Suprapubic skin (tissue), 4 donors: ENCODE results near the gene ZNF846. TPM values are rescaled to one million over a fixed set of nuclear protein-coding genes. Genes with fewer than 3 reads are reported as not detected.
"Not testable (repeated sequence)": the region's sequence is repeated elsewhere in the genome, so short reads cannot be mapped to it uniquely, and the experiment has no call there.

ENCODE experiments used
- DNase-seq, 2 donors: peaks; one replicate each; pipeline ENCODE4 v3.0.0-alpha.2; 2019; ENCODE audit warnings: low spot score in 2 of 2
- H3K27ac ChIP-seq: fragments of 200-600 bp; sonication (generic); one replicate; pipeline ENCODE4 v1.5.1; 2019
- H3K27me3 ChIP-seq: fragments of 200-600 bp; sonication (generic); one replicate; pipeline ENCODE4 v1.5.1; 2019
- H3K36me3 ChIP-seq: fragments of 200-600 bp; sonication (generic); one replicate; pipeline ENCODE4 v1.5.1; 2019
- H3K4me1 ChIP-seq: fragments of 200-600 bp; sonication (generic); one replicate; pipeline ENCODE4 v1.5.1; 2019
- H3K4me3 ChIP-seq: fragments of 200-600 bp; sonication (generic); one replicate; pipeline ENCODE4 v1.5.1; 2019; ENCODE audit warnings: mild to moderate bottlenecking
- H3K9me3 ChIP-seq: fragments of 200-600 bp; sonication (generic); one replicate; pipeline ENCODE4 v1.5.1; 2019
- CTCF ChIP-seq, 2 donors: fragments of 200-600 bp in 1 of 2; fragments of 450-650 bp in 1 of 2; sonication (generic) in 1 of 2; IDR thresholded peaks; one replicate each; pipeline ENCODE4 v1.5.1; 2016 to 2019; ENCODE audit warnings: antibody characterized with exemption in 2 of 2, mild to moderate bottlenecking in 1 of 2, moderate library complexity in 1 of 2
- EP300 ChIP-seq: sonication (generic); formaldehyde crosslinking; IDR thresholded peaks from one replicate; pipeline ENCODE4 v1.6.1; 2017; ENCODE audit warnings: antibody characterized with exemption
- POLR2A ChIP-seq, 2 donors: fragments of 450-650 bp; IDR thresholded peaks; one replicate each; pipeline ENCODE4 v1.6.1; 2017; ENCODE audit warnings: antibody characterized with exemption in 2 of 2, mild to moderate bottlenecking in 2 of 2, moderate library complexity in 2 of 2
- POLR2AphosphoS5 ChIP-seq, 3 donors: sonication (generic); formaldehyde crosslinking; IDR thresholded peaks; one replicate each; pipeline ENCODE4 v1.6.1; 2017; ENCODE audit warnings: antibody characterized with exemption in 3 of 3
- WGBS: methylation state at CpG from one replicate; pipeline ENCODE4 v1.1.5; 2018; 5-methylcytosine and 5-hydroxymethylcytosine counted together
- total RNA-seq, 4 donors: library from RNA; depleted of rRNA; stranded (reverse); fragments of >200 nt; gene quantifications; one replicate each; pipeline ENCODE4 v1.1.0, GENCODE V29; 2016

The ZNF846 gene
- total RNA-seq, 4 donors from 2014 or later: 6.8 to 13.5 (median 11.2) TPM

- H3K27ac ChIP-seq: no peak overlapping the region
- H3K9me3 ChIP-seq: no peaks in the 10 kb centered on the region
- H3K27me3 ChIP-seq: no peaks in the 10 kb centered on the region
- H3K36me3 ChIP-seq: no peaks in the 10 kb centered on the region
- TF ChIP-seq POLR2A (IDR thresholded peaks at IDR 0.05) (no peak), CTCF (IDR thresholded peaks at IDR 0.05) (no peak), POLR2AphosphoS5 (IDR thresholded peaks at IDR 0.05) (no peak), EP300 (no peak)
- peaks cover 15% of the 10 kb centered on the region for H3K4me1 ChIP-seq
- no peak overlapping the region for H3K4me3 ChIP-seq
- 89% methylated on average over 8 of the region's 8 CpGs for WGBS
- no peak for DNase-seq
These were observed 18.3 kb upstream of the ZNF846 start for GRCh38 chr19:9786819-9787218.

- H3K27ac ChIP-seq: peak overlapping the region; percentile 91
- TF ChIP-seq POLR2A (IDR thresholded peaks at IDR 0.05) (no peak), POLR2AphosphoS5 (IDR thresholded peaks at IDR 0.05) (no peak), EP300 (no peak), CTCF (IDR thresholded peaks at IDR 0.05) (no peak)
- no peaks in the 10 kb centered on the region for H3K36me3 ChIP-seq
- H3K4me1 ChIP-seq: peaks cover 12% of the 10 kb centered on the region
- peak in 1 of 2 donors; percentile 74 for DNase-seq
- H3K27me3 ChIP-seq: no peaks in the 10 kb centered on the region
- no peaks in the 10 kb centered on the region for H3K9me3 ChIP-seq
- WGBS: 57% methylated on average over 9 of the region's 9 CpGs
- H3K4me3 ChIP-seq: peak overlapping the region; percentile 55
These were observed 17.8 kb upstream of the ZNF846 start for GRCh38 chr19:9786342-9786741.

- Histone ChIP-seq H3K4me1 (peaks cover 8% of the 10 kb centered on the region), H3K36me3 (no peaks in the 10 kb centered on the region), H3K27me3 (no peaks in the 10 kb centered on the region), H3K9me3 (no peaks in the 10 kb centered on the region), H3K27ac (peak overlapping the region; percentile 91), H3K4me3 (peak overlapping the region; percentile 55)
- 2% methylated on average over 70 of the region's 74 CpGs for WGBS
- TF ChIP-seq CTCF (IDR thresholded peaks at IDR 0.05): no peak
- peak; percentile 62 to 86 for TF ChIP-seq POLR2A (IDR thresholded peaks at IDR 0.05)
- peak; percentile 0 to 73 (median 38) for TF ChIP-seq POLR2AphosphoS5 (IDR thresholded peaks at IDR 0.05)
- peak; percentile 99 for DNase-seq
These were observed 17.1 kb upstream of the ZNF846 start for GRCh38 chr19:9785367-9786331.

- not testable (repeated sequence) for H3K27ac ChIP-seq, DNase-seq, H3K4me1 ChIP-seq, H3K4me3 ChIP-seq, H3K9me3 ChIP-seq, H3K36me3 ChIP-seq, H3K27me3 ChIP-seq
- 92% methylated on average over 6 of the region's 6 CpGs for WGBS
These were observed 15.6 kb upstream of the ZNF846 start for GRCh38 chr19:9784163-9784496.

- H3K9me3 ChIP-seq: no peaks in the 10 kb centered on the region
- H3K36me3 ChIP-seq: no peaks in the 10 kb centered on the region
- no peak overlapping the region for H3K4me3 ChIP-seq
- peaks cover 8% of the 10 kb centered on the region for H3K4me1 ChIP-seq
- TF ChIP-seq EP300 (no peak), POLR2A (IDR thresholded peaks at IDR 0.05) (no peak), CTCF (IDR thresholded peaks at IDR 0.05) (no peak), POLR2AphosphoS5 (IDR thresholded peaks at IDR 0.05) (no peak)
- DNase-seq: peak in 1 of 2 donors; percentile 11
- 92% methylated on average over 2 of the region's 2 CpGs for WGBS
- H3K27me3 ChIP-seq: no peaks in the 10 kb centered on the region
- no peak overlapping the region for H3K27ac ChIP-seq
These were observed 13.8 kb upstream of the ZNF846 start for GRCh38 chr19:9782338-9782737.
